Daoy (cell line): Measurements from ENCODE around the gene ASAP2. TPM values are rescaled to one million over a fixed set of nuclear protein-coding genes. Genes with fewer than 3 reads are reported as not detected.

ENCODE experiments used
- DNase-seq: peaks from one replicate; pipeline ENCODE4 v3.0.0-alpha.2; 2015; ENCODE audit warnings: low read depth
- total RNA-seq: library from RNA; depleted of rRNA; stranded (reverse); fragments of >200 nt; shearing (Covaris generic); gene quantifications from 2 replicates; pipeline ENCODE4 v1.2.3, GENCODE V29; 2014

Gene ASAP2
- total RNA-seq, 1 experiment from 2014 or later: 22.7 TPM

- no peak for DNase-seq
These were observed 193.9 kb downstream of the ASAP2 start for GRCh38 chr2:9400268-9401058.

GRCh38 chr2:9401059-9401547, 194.5 kb downstream of the ASAP2 start:
- no peak for DNase-seq

GRCh38 chr2:9401646-9402371, 195.2 kb downstream of the ASAP2 start:
- DNase-seq: no peak

GRCh38 chr2:9403924-9404323, 197.3 kb downstream of the ASAP2 start:
- no peak for DNase-seq

GRCh38 chr2:9404451-9404850, 197.8 kb downstream of the ASAP2 start:
- no peak for DNase-seq

- DNase-seq: no peak
These were observed 199.0 kb downstream of the ASAP2 start for GRCh38 chr2:9405636-9406035.

GRCh38 chr2:9406529-9407362, 200.1 kb downstream of the ASAP2 start:
- DNase-seq: no peak

- DNase-seq: no peak
These were observed 200.8 kb downstream of the ASAP2 start for GRCh38 chr2:9407363-9407811.

GRCh38 chr2:9408641-9409151, 202.1 kb downstream of the ASAP2 start:
- peak; percentile 83 for DNase-seq

GRCh38 chr2:9410108-9410507, 203.5 kb downstream of the ASAP2 start:
- DNase-seq: no peak

GRCh38 chr2:9412781-9413180, 206.2 kb downstream of the ASAP2 start:
- no peak for DNase-seq

GRCh38 chr2:9415516-9416169, 209.0 kb downstream of the ASAP2 start:
- DNase-seq: no peak

GRCh38 chr2:9416267-9416961, 209.8 kb downstream of the ASAP2 start:
- no peak for DNase-seq

- no peak for DNase-seq
These were observed 210.3 kb downstream of the ASAP2 start for GRCh38 chr2:9416962-9417316.

- DNase-seq: no peak
These were observed 211.1 kb downstream of the ASAP2 start for GRCh38 chr2:9417725-9418124.

GRCh38 chr2:9418746-9419145, 212.1 kb downstream of the ASAP2 start:
- DNase-seq: no peak

GRCh38 chr2:9419541-9419940, 212.9 kb downstream of the ASAP2 start:
- no peak for DNase-seq

GRCh38 chr2:9420495-9420894, 213.9 kb downstream of the ASAP2 start:
- no peak for DNase-seq

GRCh38 chr2:9422321-9423099, 215.9 kb downstream of the ASAP2 start:
- DNase-seq: peak; percentile 54
